ENCODE measurements around the gene HEXA.
"Not testable (repeated sequence)": the region's sequence is repeated elsewhere in the genome, so short reads cannot be mapped to it uniquely, and the experiment has no call there.

Gene HEXA

DNA sequence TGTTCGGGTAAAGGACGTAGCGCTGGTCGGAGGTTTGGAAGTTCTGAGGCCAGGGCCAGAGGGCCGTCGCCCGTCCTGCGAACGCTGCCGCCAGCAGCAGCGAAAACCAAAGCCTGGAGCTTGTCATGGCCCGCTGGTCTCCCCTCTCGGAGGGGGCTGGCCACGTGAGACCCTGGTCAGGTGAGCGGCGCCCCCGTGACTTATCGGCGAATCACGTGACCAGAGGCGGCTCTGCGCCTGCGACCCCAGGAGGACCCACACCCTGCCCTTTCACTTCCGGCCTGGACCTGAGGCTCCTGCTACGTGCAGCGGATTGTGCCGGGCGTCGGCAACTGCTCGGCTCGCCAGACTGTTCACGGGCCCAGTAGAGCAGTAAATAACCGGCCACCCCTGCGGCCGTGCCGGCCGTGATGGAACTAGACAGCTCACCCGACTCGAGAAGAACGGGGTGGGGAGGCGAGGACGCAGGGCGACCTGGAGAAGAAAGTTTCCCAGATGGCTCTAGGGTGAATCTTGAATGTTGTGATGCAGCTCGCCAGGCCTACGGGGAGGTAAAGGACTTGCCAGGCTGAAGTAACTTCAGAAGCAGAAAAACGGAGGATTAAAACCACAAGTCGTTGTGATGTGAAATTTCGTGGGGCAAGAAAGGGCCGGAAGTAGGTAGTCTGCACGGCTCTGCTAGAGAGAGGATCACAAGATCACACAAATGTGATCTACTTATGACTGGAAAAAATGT, at the start of gene HEXA:
Gene HEXA, minus strand, starts transcription at position 169 of the 736 bp plus-strand sequence. Its CDS starts 42 bp downstream, at position 127.
- peak; percentile 98 for DNase-seq

DNA sequence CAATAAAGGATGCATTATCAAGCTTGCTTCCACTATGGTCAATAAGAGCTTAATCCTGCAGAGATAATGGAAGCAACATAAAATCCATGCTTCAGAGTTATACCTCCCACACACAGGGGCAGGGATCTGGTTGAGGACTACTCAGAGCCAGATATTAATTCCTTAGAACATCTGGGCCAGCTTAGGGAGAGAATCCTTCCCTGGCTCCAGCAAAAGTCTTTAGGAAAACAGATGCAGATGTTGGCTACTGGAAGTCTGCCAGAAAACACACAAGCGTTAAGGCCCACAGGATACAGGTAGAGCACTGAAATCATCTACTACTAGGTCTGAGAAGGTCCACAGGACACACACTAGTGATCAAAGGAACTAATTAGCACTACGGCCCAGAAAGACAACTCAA, 47.4 kb upstream of the HEXA start:
- no peak for DNase-seq

DNA sequence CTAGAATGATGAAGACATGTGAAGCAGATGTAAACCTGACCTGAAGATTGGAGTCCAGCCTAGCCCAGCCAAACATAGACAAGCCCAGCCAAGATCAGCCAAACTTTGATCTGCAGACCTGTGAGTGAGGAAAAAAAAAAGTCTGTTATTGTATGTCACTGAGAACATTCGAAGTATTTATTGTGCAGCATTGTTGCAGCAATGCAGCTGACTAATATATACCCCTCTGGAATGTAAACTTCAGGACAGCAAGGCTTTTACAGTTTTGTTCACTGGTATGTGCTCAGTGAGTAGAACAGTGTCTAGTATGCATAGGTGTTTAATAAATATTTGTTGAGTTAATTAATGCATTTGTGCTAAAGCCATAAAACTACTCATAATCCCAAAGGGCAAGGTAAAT, 45.7 kb upstream of the HEXA start:
- DNase-seq, result no peak

DNA sequence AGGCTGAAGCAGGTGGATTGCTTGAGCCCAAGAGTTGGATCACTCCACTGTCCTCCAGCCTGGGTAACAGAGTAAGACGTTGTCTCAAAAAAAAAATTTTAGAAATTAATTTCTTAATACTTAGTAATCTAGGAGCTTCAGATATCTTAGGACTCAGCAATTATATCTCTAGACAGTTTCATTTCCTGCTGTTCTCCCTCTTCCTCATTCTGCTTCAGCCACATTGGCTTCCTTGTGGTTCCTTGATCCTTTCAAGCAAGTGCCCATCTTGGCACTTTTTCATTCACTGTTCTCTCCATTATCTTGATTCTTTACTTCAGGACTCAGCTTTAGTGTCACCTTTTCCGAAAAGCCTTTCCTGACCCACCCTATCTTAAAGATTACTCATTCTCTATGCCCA, 44.8 kb upstream of the HEXA start:
- DNase-seq, result no peak

DNA sequence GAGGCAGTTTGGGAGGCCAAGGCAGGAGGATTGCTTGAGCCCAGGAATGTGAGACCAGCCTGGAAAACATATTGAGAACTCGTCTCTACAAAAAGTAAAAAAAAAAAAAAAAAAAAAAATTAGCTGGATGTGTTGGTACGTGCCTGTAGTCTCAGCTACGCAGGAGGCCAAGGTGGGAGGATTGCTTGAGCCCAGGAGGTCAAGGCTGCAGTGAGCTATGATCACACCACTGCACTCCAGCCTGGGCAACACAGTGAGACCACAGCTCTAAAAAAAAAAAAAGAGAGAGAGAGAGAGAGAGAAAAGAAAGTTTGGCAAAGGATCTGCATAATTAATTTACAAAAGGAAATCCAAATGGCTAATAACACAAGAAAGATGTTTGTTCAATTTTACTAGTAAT, 44.0 kb upstream of the HEXA start:
- not testable (repeated sequence) for DNase-seq

DNA sequence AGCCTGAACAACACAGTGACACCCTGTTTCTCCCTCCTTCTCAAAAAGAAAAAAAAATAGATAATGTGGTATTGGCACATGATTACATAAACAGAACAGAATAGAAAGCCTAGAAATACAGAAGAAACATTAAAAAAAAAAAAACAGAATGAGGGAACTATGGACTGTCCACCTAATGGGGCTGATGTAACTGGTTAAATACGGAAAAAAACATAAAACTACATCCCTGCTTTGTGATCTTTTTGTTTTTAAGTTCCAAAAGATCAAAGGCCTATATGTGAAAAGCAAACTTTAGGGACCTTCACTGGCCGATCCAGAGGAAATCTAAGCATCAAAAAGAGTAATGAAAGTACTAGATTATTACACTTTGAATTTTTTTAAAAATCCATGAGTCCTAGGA, 39.5 kb upstream of the HEXA start:
- no peak for DNase-seq

DNA sequence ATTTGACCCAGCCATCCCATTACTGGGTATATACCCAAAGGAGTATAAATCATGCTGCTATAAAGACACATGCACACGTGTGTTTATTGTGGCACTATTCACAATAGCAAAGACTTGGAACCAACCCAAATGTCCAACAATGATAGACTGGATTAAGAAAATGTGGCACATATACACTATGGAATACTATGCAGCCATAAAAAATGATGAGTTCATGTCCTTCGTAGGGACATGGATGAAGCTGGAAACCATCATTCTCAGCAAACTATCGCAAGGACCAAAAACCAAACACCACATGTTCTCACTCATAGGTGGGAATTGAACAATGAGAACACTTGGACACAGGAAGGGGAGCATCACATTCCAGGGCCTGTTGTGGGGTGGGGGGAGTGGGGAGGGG, 37.5 kb upstream of the HEXA start:
- not testable (repeated sequence) for DNase-seq

DNA sequence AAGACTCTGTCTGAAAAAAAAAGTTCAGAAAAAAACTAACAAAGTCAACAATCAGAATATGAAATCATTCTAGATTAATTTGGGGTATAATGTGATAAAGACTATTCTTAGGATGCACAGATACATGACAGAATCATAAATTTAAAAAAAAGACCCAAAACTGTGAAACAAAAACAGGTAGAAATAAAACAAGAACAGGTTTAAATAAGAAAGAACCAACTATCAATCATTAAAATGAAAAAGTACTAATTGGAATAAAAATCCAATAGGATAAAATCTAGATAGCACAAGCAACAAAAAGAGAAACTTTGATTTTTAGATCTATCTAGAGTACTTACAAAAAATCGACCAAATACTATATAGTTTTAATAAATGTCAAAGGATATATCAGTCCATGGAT, 35.7 kb upstream of the HEXA start:
- no peak for DNase-seq

DNA sequence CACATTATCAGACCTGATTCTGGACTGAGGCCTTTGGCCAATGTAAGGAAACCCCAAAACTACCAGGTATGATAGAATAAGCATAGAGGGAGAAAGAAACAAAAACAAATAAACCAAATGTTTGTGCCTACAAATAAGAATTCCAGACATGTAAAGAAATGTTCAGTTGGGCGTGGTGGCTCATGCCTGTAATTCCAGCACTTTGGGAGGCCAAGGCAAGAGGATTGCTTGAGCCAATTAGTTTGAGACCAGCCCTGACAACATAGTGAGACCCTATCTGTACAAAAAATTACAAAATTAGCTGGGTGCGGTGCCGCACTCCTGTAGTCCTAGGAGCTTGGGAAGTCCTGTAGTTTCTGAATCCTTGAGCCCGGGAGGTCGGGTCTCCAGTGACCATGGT, 35.3 kb upstream of the HEXA start:
- no peak for DNase-seq

DNA sequence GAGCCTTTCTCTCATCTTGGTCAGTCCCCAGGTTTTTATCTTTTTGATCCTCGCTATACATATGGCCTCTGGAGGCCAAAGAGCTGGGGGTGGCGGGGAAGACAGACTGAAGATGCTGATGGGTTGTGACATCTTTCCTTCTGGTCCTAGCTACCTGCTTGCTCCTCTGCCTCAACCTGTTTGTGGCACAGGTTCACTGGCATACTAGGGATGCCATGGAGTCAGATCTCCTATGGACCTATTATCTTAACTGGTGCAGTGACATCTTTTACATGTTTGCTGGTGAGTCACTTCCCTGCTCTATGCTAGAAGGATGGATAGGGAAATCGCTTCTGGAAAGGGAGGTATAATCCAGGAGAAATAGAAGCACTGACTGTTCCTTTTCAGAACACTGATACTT, 31.1 kb upstream of the HEXA start:
- no peak for DNase-seq

DNA sequence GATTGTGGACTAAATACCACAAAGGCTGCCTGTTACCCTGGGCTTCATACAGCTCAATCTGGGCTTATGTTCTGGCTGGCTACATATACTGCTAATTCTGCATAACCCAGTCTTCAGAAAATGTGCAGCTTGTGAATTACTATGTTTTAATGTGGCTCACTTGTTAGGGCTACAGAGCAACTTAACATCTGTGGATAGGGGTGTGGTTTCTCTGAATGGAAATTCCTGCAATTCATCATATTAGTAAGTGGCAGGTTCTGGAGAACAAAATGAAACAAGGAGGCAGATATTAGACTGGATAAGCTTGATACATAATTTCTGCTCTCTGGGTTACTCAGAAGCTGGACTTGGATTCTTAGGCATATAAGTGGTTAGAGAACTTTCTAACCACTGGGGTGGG, 29.0 kb upstream of the HEXA start:
- DNase-seq, result no peak

DNA sequence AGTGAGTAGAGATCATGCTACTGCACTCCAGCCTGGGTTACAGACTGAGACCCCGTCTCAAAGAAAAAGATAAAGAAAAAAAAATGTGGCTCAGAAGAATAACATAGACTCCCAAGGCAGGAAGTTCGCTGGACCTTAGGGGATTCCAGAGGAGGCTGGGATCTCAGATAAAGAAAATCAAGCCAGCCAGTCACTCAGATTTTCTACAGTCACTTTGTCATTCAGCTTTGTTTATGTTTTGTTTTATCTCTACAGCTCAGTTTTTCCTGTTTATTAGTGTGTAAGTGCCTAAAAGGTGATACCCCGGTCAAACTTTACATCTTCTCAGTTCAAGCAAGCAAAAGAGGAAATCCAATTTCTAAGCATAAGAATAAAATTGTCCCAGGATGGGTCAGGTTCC, 28.5 kb upstream of the HEXA start:
- no peak for DNase-seq

DNA sequence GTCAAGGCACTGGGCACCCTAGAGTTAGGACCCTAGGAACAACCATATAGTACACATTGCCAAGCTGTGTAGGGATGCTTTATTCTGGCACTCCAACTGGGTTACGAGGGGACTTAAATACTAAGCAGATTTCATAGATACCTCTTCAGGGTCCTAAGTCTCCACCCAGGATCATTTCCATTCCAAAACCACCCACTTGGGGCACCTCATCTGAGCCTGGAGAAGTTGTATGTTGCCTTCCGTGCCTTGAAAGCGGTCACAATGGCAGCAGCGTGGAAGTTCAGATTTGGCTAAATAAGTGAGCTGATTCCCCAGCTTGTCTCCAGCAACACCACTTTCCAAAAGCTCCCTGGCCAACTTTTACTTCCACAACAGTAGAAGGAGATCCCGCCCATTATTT, 26.9 kb upstream of the HEXA start:
- no peak for DNase-seq

DNA sequence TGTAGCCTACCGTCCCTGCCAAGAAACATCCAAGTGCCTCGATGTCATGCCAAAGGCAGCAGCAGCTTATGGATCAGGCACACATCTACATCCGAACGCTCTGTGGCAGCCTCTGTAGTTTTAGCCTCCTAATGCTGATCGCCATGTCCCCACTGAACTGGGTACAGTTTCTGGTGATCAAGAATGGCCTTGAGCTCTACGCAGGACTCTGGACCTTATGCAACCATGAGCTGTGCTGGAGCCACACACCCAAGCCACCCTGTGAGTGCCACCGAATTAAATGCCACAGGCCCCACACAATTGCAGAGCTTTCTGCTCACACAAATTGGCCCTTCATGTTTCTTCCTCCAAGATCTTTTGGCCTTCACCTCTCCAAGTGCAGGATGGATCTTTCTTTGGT, 22.8 kb upstream of the HEXA start:
- no peak for DNase-seq

DNA sequence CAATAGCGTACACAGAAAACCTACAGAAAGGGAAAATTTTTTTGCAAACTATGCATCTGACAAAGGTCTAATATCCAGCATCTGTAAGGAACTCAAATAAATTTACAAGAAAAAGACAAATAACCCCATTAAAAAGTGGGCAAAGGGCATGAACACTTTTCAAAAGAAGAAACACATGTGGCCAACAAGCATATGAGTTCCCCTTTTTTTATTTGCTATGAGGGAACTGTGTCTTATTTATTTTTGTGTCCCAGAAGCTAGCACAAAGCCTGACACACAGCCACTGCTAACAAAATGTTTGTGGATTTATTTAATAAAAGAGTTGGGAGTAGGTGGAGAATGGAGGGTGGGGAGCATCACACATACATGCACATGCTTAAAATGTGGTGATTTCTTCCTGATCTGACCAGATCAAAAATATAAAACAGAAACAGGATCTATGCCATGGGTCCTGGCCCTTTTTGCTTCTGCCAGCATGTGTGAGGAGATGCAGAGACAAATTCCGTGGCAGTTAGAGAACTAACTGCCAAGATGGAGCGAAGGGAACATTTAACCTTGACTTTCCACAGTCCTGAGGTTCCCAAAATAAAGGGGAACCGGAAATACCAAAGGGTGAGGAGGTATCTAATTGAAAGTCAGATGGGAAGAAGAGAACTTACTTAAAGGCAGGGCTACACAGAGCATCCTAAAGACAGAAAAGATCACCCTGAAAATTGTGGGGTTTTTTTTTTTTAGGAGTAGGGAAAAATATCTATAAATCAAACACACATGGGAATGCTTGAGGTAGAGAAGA, 22.2 kb upstream of the HEXA start, which contains the start of gene TMEM202:
Gene TMEM202, plus strand, starts transcription at position 510 of the 793 bp plus-strand sequence. Its CDS starts 22 bp downstream, at position 532.
- no peak for DNase-seq

DNA sequence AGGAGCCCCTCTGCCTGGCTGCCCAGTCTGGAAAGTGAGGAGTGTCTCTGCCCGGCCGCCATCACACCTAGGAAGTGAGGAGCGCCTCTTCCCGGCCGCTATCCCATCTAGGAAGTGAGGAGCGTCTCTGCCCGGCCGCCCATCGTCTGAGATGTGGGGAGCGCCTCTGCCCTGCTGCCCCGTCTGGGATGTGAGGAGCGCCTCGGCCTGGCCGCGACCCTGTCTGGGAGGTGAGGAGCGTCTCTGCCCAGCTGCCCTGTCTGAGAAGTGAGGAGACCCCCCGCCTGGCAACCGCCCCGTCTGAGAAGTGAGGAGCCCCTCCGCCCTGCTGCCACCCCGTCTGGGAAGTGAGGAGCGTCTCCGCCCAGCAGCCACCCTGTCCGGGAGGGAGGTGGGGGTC, 20.5 kb upstream of the HEXA start:
- DNase-seq, result not testable (repeated sequence)

DNA sequence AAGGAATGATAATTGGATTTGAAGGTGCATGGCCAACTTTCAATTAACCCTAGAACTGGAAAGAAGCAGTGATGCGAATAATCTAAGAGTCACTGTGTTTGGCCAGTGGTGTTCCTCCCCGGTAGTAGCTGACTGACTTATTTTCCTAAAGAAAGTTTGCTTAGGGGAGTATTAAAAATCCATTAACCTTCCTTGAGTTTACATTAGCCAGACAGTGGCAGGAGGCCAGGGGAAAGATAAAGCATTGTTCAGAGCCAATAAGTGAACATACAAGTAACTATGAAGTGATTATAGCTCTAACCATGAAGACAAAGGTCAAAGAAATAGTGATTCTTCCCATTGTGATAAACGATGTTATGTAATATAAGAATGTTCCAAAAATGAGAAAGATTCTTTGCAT, 13.4 kb upstream of the HEXA start:
- no peak for DNase-seq

DNA sequence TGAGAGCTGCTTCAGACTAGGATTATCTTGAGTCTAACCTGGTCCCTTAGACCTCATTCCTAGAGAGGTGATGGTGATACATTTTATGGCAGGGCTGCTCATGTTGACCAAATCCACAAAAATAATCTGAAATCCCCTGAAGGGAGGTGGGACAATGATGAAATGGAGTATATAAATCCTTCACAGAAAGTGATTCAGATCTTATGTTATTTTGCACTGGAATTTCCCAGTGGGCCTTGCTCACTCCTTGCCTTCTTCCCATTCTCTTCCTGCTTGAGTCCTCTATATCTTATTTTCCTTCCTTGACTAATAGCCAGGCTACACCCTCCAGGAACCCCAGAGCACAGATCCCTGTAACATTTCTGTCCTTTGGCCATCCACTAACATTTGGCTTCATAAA, 11.9 kb upstream of the HEXA start:
- no peak for DNase-seq

DNA sequence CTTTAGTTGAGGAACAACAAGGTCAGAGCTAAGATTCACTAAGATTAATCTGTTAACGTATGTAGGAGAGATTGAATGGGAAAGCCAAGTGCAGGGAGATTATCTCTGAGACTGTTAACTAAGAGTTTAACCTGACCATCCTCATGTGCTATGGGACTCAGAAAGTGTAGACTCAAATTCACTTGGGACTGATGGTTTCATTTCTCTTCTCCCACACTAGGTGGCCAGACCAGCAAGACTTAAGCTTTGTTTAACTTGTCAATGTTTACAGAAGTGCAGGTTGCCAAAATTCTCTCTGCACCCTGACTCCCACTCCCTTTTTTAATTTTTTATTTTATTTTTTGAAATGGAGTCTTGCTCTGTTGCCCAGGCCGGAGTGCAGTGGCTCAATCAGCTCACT, 6.3 kb upstream of the HEXA start:
- DNase-seq, result no peak

DNA sequence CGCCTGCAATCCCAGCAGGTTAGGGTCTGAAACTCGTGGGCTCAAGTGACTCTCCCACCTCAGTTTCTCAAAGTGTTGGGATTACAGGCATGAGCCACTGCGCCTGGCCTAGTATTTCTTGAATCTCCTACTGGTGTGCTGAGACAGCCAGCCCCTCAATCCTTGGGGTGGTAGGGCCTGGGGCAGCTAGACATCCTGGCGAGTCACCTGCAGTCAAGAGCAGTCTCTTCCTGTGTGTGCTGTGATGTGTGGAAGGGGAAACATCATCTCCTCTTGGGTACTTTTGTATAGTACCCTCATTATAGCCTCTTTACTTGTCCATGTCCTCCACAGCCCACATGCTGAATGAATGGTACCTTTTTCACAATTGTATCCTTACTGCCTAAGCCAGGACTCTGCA, 4.9 kb upstream of the HEXA start:
- no peak for DNase-seq

DNA sequence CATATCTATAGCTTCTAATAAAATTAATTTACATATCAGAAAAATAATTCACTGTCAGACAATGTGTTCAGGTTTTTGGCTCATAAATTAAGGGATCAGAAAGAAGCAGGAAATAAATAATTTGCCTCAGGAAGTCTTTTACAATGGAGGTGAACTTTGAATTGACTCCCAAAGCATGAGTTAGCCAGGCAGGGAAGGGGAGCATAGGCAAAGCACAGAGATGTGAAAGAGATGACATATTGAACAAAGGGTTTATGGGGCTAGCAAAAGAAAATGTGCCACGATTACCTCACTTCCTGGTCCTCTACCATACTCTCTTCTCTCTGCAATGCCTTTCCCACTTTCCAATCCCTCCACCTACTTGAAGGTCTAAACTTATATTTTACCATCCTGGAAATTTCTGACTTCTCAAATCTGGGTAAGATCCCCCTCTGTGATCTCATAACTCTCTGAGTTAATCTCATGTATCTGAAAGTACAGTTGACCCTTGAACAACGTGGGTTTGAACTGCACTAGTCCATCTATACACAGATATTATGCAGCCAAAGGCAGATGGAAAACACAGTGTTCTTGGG, 4.1 kb upstream of the HEXA start:
- no peak for DNase-seq

DNA sequence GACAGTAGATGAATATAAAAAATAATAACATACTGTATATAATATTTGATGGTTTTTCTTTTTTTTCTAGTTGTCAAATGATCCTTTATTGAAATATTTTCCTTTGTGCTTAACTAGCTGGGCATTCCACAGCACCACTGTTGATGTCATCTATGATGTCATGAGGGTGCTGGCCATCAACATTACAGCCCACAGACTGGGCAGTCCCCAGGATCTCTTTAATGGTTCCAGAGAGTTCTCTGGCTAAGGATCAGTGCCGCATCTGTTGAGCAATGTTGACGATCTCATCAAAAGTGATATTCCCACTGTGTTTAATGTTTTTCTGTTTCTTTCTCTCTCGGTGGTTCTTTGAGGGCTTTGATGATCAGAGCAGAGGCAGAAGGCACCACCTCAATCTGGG, 3.3 kb upstream of the HEXA start:
- DNase-seq, result not testable (repeated sequence)

DNA sequence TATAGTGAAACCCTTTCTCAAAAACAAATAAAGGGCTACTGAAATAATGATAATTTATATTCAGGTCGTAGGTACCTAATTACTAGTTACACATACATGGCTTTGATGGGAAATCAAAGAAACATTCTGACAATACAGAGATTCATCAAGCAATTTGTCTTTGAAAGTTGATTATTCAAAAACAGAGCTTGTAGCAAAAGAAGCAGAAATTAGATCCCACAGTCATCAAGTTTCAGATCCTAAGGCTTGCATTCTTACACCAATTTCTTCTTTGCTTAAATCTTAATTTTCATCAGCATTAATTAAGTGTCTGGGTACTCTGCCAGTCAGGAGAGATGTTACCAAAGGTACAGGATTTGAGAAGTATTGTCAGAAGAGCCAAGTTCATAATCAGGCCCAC, 1.5 kb upstream of the HEXA start:
- DNase-seq, result no peak

DNA sequence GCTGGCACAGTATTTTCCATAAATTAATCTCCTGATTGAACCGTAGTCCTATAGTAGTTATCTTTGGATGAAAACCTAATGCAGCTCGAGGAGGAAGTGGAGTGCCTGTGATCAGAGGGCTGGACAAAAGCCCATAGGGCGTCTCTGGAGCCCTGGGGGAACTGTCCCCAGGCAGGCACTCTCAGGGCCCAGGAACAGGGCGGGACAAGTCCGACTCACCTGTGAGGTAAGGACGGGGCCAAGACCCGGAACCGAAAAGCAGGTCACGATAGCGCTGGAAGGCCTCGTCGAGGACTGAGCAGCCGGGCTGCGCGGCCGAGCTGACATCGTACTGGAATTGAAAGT, 341 bp downstream of the HEXA start:
- no peak for DNase-seq

All from activated effector memory CD4-positive, alpha-beta T cell treated with anti-CD3 and anti-CD28 coated beads, Interleukin-2, amount 50 U/mL, for 16 hours (primary cell).